ENCODE data around the gene TRERF1. TPM values are rescaled to one million over a fixed set of nuclear protein-coding genes. Genes with fewer than 3 reads are reported as not detected.

Gene TRERF1
- polyA plus RNA-seq, 1 of the 3 experiments (the other 2 are of a cell fraction) = 3.6 TPM

- no peak for TF ChIP-seq ZBTB33 (IDR thresholded peaks at IDR 0.05; ENCODE audit: borderline replicate concordance, low read depth)
Measured at GRCh38 chr6:42347456-42347855, 104.3 kb downstream of the TRERF1 start (continued).

GRCh38 chr6:42345696-42346416 lies 105.9 kb downstream of the TRERF1 start:
- H2AFZ ChIP-seq (ENCODE audit: low read depth) = no peak overlapping the region
- peaks cover 0 to 19% of the 10 kb centered on the region in 2 experiments; a peak in 2 of 4 replicates for H3K4me1 ChIP-seq (ENCODE audit: control insufficient read depth in 1 of 2, insufficient read depth in 2 of 2, low read depth in 1 of 2, low read length in 1 of 2)
- H3K9me3 ChIP-seq = no peaks in the 10 kb centered on the region
- no peak overlapping the region for H3K4me2 ChIP-seq
- H3F3A ChIP-seq (replicated peaks; ENCODE audit: insufficient read depth) = no peaks in the 10 kb centered on the region
- no peak overlapping the region for H3K4me3 ChIP-seq (ENCODE audit: low read depth in 2 of 2, low read length in 1 of 2)
- 99% methylated on average over 5 of the region's 8 CpGs for WGBS (ENCODE audit: low lambda C conversion rate)
- no peak for DNase-seq
- H3K9me2 ChIP-seq = no peaks in the 10 kb centered on the region
- H4K20me1 ChIP-seq (ENCODE audit: insufficient read depth) = no peaks in the 10 kb centered on the region
- no peak overlapping the region for H3K9ac ChIP-seq
- no peak overlapping the region for H3K27ac ChIP-seq (ENCODE audit: low read depth in 2 of 2, low read length in 1 of 2)
- POLR2A ChIA-PET = no interaction called here
- no peaks in the 10 kb centered on the region for H3K79me2 ChIP-seq (ENCODE audit: insufficient read depth)
- no peak for TF ChIP-seq SIN3A (IDR thresholded peaks at IDR 0.05; ENCODE audit: borderline replicate concordance, low read depth, low read length)
- no peak for TF ChIP-seq GATA2 (CRISPR knock-in tag; IDR thresholded peaks at IDR 0.05)
- TF ChIP-seq ZBTB33 (IDR thresholded peaks at IDR 0.05; ENCODE audit: borderline replicate concordance, low read depth) = no peak
- TF ChIP-seq MXI1 (IDR thresholded peaks at IDR 0.05; ENCODE audit: low read depth, low read length) = no peak
- no peak for TF ChIP-seq RXRA (IDR thresholded peaks at IDR 0.05; ENCODE audit: borderline replicate concordance, low read depth)
- H3K27me3 ChIP-seq (ENCODE audit: insufficient read depth) = no peaks in the 10 kb centered on the region
- CTCF ChIA-PET = interaction anchor here (0.5 to 1.8 kb wide), 4 partner anchors 36 to 410 kb away, joined by 3 to 7 read pairs (median 4); no protein-coding TSS in a partner anchor
- no peaks in the 10 kb centered on the region for H3K36me3 ChIP-seq (replicated peaks in 1 of 2; ENCODE audit: control insufficient read depth in 1 of 2, insufficient read depth in 2 of 2, low read length in 1 of 2)

- Histone ChIP-seq H4K20me1 (ENCODE audit: insufficient read depth) (no peaks in the 10 kb centered on the region), H3F3A (replicated peaks; ENCODE audit: insufficient read depth) (peaks cover 2% of the 10 kb centered on the region), H2AFZ (ENCODE audit: low read depth) (no peak overlapping the region), H3K4me3 (ENCODE audit: low read depth in 2 of 2, low read length in 1 of 2) (no peak overlapping the region), H3K4me1 (ENCODE audit: control insufficient read depth in 1 of 2, insufficient read depth in 2 of 2, low read depth in 1 of 2, low read length in 1 of 2) (peaks cover 0 to 9% of the 10 kb centered on the region in 2 experiments; a peak in 2 of 4 replicates), H3K27ac (ENCODE audit: low read depth in 2 of 2, low read length in 1 of 2) (no peak overlapping the region), H3K79me2 (ENCODE audit: insufficient read depth) (no peaks in the 10 kb centered on the region), H3K4me2 (no peak overlapping the region), H3K9ac (no peak overlapping the region), H3K36me3 (replicated peaks in 1 of 2; ENCODE audit: control insufficient read depth in 1 of 2, insufficient read depth in 2 of 2, low read length in 1 of 2) (no peaks in the 10 kb centered on the region), H3K9me3 (no peaks in the 10 kb centered on the region), H3K9me2 (no peaks in the 10 kb centered on the region), H3K27me3 (ENCODE audit: insufficient read depth) (no peaks in the 10 kb centered on the region)
- WGBS (ENCODE audit: low lambda C conversion rate) = 96% methylated on average over 1 of the region's 1 CpG
- no peak for DNase-seq
- no peak for TF ChIP-seq CHD2 (IDR thresholded peaks at IDR 0.05; ENCODE audit: low read length, partially characterized antibody)
- TF ChIP-seq, protein P1, sequence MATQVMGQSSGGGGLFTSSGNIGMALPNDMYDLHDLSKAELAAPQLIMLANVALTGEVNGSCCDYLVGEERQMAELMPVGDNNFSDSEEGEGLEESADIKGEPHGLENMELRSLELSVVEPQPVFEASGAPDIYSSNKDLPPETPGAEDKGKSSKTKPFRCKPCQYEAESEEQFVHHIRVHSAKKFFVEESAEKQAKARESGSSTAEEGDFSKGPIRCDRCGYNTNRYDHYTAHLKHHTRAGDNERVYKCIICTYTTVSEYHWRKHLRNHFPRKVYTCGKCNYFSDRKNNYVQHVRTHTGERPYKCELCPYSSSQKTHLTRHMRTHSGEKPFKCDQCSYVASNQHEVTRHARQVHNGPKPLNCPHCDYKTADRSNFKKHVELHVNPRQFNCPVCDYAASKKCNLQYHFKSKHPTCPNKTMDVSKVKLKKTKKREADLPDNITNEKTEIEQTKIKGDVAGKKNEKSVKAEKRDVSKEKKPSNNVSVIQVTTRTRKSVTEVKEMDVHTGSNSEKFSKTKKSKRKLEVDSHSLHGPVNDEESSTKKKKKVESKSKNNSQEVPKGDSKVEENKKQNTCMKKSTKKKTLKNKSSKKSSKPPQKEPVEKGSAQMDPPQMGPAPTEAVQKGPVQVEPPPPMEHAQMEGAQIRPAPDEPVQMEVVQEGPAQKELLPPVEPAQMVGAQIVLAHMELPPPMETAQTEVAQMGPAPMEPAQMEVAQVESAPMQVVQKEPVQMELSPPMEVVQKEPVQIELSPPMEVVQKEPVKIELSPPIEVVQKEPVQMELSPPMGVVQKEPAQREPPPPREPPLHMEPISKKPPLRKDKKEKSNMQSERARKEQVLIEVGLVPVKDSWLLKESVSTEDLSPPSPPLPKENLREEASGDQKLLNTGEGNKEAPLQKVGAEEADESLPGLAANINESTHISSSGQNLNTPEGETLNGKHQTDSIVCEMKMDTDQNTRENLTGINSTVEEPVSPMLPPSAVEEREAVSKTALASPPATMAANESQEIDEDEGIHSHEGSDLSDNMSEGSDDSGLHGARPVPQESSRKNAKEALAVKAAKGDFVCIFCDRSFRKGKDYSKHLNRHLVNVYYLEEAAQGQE (IDR thresholded peaks at IDR 0.05; ENCODE audit: low read depth, low read length) = peak; percentile 89
- POLR2A ChIA-PET = no interaction called here
- CTCF ChIA-PET = interaction anchor here (0.9 to 1.8 kb wide), 4 partner anchors 18 to 203 kb away, joined by 3 to 7 read pairs (median 3); no protein-coding TSS in a partner anchor
Measured at GRCh38 chr6:42344756-42345155, 107.0 kb downstream of the TRERF1 start.

Data from SK-N-SH (cell line).